Measurements from ENCODE around the gene NXPH3. TPM values are rescaled to one million over a fixed set of nuclear protein-coding genes. Genes with fewer than 3 reads are reported as not detected.
"Not testable (repeated sequence)": the region's sequence is repeated elsewhere in the genome, so short reads cannot be mapped to it uniquely, and the experiment has no call there.

The NXPH3 gene
- total RNA-seq, 1 donor from 2014 or later, result not detected

DNA sequence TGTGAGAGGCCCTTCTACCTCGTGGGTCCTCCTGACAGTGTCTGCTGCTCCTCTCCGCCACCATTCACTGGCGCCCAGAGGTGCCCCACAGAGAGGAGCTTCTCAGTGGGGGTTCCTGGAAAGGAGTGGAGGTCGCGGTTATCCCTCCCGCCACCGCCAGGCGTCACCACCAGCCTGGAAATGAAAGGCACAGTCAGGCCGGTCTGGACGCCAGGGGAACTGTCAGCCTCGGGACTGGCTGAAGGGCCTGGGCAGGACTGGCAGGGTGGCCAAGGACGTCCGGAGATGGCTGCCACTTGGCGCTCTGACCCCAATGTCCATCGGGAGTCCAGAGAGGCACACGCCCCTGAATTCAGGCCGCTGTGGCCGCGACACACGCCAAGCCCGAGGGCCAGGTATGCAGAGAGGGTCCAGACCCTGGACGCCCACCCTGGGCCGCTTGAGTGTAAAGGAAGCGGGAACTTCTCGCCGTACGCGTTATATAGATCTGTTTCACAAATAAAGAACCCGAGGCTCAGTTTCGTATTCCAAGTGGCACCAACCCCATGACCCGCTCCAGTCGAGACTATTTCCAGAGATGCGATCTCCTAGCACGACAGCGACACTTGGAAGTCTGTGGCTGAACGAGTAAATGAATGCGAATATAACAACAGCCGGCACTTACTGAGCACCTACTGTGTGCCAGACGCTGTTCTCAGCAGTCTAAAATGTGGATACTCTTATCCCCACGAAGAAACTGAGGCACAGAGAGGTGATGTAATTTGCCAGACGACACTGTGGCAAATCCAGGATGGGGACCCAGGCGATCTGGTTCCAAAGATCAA is 7.6 kb upstream of the NXPH3 start:
- TF ChIP-seq, protein P1, sequence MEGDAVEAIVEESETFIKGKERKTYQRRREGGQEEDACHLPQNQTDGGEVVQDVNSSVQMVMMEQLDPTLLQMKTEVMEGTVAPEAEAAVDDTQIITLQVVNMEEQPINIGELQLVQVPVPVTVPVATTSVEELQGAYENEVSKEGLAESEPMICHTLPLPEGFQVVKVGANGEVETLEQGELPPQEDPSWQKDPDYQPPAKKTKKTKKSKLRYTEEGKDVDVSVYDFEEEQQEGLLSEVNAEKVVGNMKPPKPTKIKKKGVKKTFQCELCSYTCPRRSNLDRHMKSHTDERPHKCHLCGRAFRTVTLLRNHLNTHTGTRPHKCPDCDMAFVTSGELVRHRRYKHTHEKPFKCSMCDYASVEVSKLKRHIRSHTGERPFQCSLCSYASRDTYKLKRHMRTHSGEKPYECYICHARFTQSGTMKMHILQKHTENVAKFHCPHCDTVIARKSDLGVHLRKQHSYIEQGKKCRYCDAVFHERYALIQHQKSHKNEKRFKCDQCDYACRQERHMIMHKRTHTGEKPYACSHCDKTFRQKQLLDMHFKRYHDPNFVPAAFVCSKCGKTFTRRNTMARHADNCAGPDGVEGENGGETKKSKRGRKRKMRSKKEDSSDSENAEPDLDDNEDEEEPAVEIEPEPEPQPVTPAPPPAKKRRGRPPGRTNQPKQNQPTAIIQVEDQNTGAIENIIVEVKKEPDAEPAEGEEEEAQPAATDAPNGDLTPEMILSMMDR (IDR thresholded peaks at IDR 0.05; ENCODE audit: insufficient read depth, low read length, poor library complexity, severe bottlenecking), result peak; percentile 90
- peak overlapping the region; percentile 30 for H3K4me3 ChIP-seq (ENCODE audit: low read depth, low read length)
- DNase-seq (ENCODE audit: low read depth), result no peak

DNA sequence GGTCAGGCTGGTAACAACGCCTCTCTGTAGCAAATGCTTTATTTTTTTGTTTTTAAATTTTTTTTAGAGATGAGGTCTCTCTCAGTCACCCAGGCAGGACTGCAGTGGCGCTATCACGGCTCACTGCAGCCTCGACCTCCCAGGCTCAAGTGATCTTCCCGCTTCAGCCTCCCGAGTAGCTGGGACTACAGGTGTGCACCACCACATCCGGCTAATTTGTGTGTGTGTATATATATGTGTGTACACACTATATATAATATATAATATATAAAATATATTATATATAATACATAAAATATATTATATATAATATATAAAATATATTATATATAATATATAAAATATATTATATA is 7.0 kb upstream of the NXPH3 start:
- H3K27me3 ChIP-seq (ENCODE audit: control insufficient read depth, insufficient read depth, low read length), result peaks cover 50% of the 10 kb centered on the region
- not testable (repeated sequence) for H3K36me3 ChIP-seq (ENCODE audit: control insufficient read depth, insufficient read depth, low read length); H3K4me3 ChIP-seq (ENCODE audit: low read depth, low read length); DNase-seq (ENCODE audit: low read depth)

More for the DNA sequence above, 7.6 kb upstream of the NXPH3 start:
- no peaks in the 10 kb centered on the region for H3K36me3 ChIP-seq (ENCODE audit: control insufficient read depth, insufficient read depth, low read length)
- H3K27me3 ChIP-seq (ENCODE audit: control insufficient read depth, insufficient read depth, low read length), result peaks cover 48% of the 10 kb centered on the region

DNA sequence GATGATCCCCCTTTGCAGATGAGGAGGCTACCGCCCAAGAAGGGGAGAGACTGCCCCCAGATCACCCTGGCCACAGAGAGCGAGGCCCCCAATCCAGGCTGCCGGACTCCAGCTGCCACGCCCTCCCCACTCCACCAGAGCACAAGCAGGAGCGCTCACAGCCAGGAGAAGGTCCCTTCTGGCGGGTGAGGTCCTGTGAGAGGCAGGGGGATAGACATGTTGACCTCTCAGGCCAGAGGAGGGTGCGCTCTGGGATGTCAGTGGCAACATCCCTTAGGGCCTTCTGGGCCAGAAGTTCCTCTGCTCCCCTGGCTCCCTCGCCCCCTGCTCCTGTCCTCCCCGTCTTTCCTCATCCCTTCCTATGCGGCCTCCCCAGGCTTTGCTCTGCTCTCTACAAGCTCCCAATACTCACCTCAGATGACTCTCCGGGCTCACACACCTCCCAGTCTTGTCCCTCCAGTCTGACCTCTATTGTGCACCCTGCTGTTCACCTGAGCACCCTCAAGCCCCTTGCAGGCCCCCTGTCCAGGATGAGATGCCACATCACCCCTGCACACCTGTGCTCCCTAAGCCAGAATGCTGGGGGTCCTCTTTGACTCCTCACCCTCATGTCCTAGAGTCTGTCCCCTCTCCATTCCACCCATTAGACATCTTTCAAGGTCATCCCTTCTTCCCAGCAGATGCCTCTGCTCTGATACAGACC is 5.0 kb upstream of the NXPH3 start:
- Histone ChIP-seq H3K4me3 (ENCODE audit: low read depth, low read length) (no peak overlapping the region), H3K27me3 (ENCODE audit: control insufficient read depth, insufficient read depth, low read length) (peaks cover 62% of the 10 kb centered on the region), H3K36me3 (ENCODE audit: control insufficient read depth, insufficient read depth, low read length) (no peaks in the 10 kb centered on the region)
- no peak for DNase-seq (ENCODE audit: low read depth)
- TF ChIP-seq, protein P1 (IDR thresholded peaks at IDR 0.05; ENCODE audit: insufficient read depth, low read length, poor library complexity, severe bottlenecking), result no peak

DNA sequence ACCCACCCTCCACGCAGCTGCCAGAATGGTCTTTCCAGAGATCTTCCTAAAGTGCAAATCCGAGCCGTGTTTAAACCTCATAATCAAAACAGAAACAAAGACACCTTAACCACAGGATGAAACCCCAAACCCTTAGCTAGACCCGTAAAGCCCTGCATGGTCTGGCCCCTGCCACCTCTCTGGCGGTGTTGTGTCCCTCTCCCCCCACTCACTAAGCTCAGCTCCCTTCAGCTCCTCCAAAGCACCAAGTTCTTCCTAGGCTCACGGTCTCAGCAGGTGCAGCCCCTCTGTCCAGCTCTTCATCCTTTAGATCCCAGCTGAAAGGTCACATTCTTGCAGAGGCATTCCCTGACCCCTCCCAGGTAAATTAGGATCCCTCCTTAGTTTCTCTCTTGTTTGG is 4.4 kb upstream of the NXPH3 start:
- no peaks in the 10 kb centered on the region for H3K36me3 ChIP-seq (ENCODE audit: control insufficient read depth, insufficient read depth, low read length)
- no peak overlapping the region for H3K4me3 ChIP-seq (ENCODE audit: low read depth, low read length)
- no peak for DNase-seq (ENCODE audit: low read depth)
- TF ChIP-seq, protein P1 (IDR thresholded peaks at IDR 0.05; ENCODE audit: insufficient read depth, low read length, poor library complexity, severe bottlenecking), result no peak
- peaks cover 60% of the 10 kb centered on the region for H3K27me3 ChIP-seq (ENCODE audit: control insufficient read depth, insufficient read depth, low read length)

DNA sequence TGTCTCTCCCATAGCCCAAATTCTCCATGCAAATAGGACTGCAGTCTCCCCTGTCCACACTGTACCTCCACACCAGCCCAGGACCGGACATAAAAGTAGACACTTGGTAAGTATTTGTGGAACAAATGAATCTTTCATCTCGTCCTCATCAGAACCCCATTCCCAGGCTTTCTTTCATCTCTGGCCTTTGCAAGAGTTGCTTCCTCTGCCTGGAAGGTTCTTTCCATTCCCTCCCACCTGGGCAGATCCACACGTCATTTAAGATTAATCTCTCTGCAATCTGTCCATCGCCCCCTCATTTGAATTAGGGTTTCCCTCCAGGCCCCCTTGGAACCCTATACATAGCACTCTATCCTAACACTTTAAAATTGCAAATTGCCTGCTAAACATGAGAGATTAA is 3.9 kb upstream of the NXPH3 start:
- DNase-seq (ENCODE audit: low read depth), result no peak
- no peak overlapping the region for H3K4me3 ChIP-seq (ENCODE audit: low read depth, low read length)
- H3K27me3 ChIP-seq (ENCODE audit: control insufficient read depth, insufficient read depth, low read length), result peaks cover 63% of the 10 kb centered on the region
- TF ChIP-seq, protein P1 (IDR thresholded peaks at IDR 0.05; ENCODE audit: insufficient read depth, low read length, poor library complexity, severe bottlenecking), result no peak
- H3K36me3 ChIP-seq (ENCODE audit: control insufficient read depth, insufficient read depth, low read length), result no peaks in the 10 kb centered on the region

DNA sequence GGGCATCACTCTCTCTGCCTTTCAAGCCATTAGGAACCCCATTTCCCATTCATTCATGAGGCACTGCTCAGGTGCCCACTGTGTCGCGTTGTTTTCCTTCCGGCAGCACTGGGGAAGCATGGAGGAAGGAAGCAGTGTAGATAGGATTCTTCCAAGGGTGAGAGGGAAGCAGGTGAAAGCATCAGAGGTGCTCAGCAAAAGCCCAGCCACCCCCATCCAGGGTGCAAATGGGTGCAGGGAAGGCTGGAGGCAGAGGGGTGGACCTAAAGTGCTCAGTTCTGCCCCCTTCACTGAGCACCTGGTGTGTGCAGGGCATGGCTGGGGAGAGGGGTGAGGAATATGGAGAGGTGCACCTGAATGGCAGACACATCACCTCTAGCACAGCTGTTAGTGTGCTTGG is 3.4 kb upstream of the NXPH3 start:
- DNase-seq (ENCODE audit: low read depth), result no peak
- Histone ChIP-seq H3K27me3 (ENCODE audit: control insufficient read depth, insufficient read depth, low read length) (peaks cover 63% of the 10 kb centered on the region), H3K36me3 (ENCODE audit: control insufficient read depth, insufficient read depth, low read length) (no peaks in the 10 kb centered on the region), H3K4me3 (ENCODE audit: low read depth, low read length) (no peak overlapping the region)
- TF ChIP-seq, protein P1 (IDR thresholded peaks at IDR 0.05; ENCODE audit: insufficient read depth, low read length, poor library complexity, severe bottlenecking), result no peak
